Bronchial epithelial cell (primary cell): ENCODE measurements around the gene CD2BP2. TPM values are rescaled to one million over a fixed set of nuclear protein-coding genes. Genes with fewer than 3 reads are reported as not detected.

Experiments
- DNase-seq: peaks from one replicate; pipeline ENCODE4 v3.0.0-alpha.2; 2010; ENCODE audit warnings: low read depth
- FAIRE-seq: peaks from 2 replicates; lab custom pipeline; 2011; peaks lifted over from hg19 to GRCh38; lab: Jason Lieb, UNC
- H3K27me3 ChIP-seq: 2 replicates; pipeline ENCODE4 v1.5.1; 2011; ENCODE audit warnings: low read length; ENCODE audit not compliant: control insufficient read depth, insufficient read depth
- H3K36me3 ChIP-seq: 2 replicates; pipeline ENCODE4 v1.5.1; 2011; ENCODE audit warnings: low read length; ENCODE audit not compliant: control insufficient read depth, insufficient read depth
- H3K4me3 ChIP-seq: 2 replicates; pipeline ENCODE4 v1.5.1; 2011; ENCODE audit warnings: mild to moderate bottlenecking, low read depth, low read length, control low read depth
- total RNA-seq: library from RNA; depleted of rRNA; stranded (reverse); fragments of >200 nt; gene quantifications from 2 replicates; pipeline ENCODE4 v1.2.1, GENCODE V29; 2014
- TF ChIP-seq, protein P1 (sequence below): IDR thresholded peaks from 2 replicates; pipeline ENCODE4 v1.5.1; 2011; ENCODE audit warnings: mild to moderate bottlenecking, moderate library complexity, low read length, control low read depth, inconsistent platforms; ENCODE audit not compliant: insufficient read depth, severe bottlenecking

Gene CD2BP2
- total RNA-seq, 1 donor from 2014 or later, result 37.6 TPM

DNA sequence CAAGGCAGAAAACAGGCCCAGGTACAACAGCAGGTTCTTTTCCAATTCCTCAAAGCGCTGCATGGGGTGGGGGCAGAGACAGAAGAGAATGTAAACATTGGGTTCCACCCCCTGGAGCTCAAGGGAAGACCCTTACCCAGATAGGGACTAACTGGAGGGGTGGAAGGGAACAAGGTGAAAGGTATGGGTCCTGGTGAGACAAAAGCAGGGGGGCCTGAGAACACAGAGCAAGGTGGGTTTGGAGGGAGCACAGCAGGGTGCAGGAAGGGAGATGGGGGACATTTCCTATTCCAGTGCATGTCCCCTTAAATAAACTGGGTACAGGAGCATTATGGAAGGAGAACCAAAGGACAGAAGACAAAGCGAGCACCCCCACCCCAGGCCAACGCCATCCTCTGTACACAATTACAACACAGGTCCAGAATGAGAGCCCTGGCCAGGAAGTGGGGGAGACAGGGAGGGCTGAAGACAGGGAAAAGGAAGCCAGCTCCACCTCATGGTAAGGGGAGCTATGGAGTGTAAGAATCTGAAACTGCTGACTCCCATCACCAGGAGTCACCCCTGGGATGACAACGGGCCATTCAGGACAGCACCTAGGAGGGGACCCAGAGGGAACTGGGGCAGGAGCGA, 2.1 kb upstream of the CD2BP2 start:
- TF ChIP-seq, protein P1, sequence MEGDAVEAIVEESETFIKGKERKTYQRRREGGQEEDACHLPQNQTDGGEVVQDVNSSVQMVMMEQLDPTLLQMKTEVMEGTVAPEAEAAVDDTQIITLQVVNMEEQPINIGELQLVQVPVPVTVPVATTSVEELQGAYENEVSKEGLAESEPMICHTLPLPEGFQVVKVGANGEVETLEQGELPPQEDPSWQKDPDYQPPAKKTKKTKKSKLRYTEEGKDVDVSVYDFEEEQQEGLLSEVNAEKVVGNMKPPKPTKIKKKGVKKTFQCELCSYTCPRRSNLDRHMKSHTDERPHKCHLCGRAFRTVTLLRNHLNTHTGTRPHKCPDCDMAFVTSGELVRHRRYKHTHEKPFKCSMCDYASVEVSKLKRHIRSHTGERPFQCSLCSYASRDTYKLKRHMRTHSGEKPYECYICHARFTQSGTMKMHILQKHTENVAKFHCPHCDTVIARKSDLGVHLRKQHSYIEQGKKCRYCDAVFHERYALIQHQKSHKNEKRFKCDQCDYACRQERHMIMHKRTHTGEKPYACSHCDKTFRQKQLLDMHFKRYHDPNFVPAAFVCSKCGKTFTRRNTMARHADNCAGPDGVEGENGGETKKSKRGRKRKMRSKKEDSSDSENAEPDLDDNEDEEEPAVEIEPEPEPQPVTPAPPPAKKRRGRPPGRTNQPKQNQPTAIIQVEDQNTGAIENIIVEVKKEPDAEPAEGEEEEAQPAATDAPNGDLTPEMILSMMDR, result no peak
- DNase-seq (no peak), FAIRE-seq (no peak)
- Histone ChIP-seq H3K36me3 (peaks cover 13% of the 10 kb centered on the region), H3K27me3 (no peaks in the 10 kb centered on the region), H3K4me3 (no peak overlapping the region)

GRCh38 chr16:30356401-30357084, 1.4 kb upstream of the CD2BP2 start:
- H3K36me3 ChIP-seq, result peaks cover 13% of the 10 kb centered on the region
- no peaks in the 10 kb centered on the region for H3K27me3 ChIP-seq
- peak overlapping the region; percentile 90 for H3K4me3 ChIP-seq
- FAIRE-seq, result no peak
- no peak for DNase-seq
- TF ChIP-seq, protein P1, result no peak

DNA sequence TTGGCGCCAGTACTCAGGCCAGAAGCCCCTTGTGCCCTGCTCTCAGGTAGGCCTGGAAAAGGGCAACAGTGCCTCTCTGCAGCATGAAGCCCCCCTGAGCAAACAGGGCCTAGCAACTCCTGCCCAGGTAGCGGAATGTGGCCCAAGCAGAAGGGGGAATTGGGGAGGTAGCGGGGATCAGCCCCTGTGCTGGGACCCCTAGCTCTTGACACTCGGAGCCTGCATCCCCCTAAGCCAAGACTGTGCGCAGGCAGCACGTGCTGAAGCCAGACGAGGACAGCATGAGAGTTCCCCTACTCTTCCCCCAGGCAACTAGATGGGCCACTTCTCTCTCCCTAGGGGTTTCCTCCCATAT, 823 bp upstream of the CD2BP2 start:
- peaks cover 19% of the 10 kb centered on the region for H3K36me3 ChIP-seq
- TF ChIP-seq, protein P1, result no peak
- FAIRE-seq, result no peak

GRCh38 chr16:30354423-30355143, 525 bp downstream of the CD2BP2 start:
- FAIRE-seq, result no peak
- H3K36me3 ChIP-seq, result peaks cover 20% of the 10 kb centered on the region
- no peaks in the 10 kb centered on the region for H3K27me3 ChIP-seq
- TF ChIP-seq, protein P1, result no peak
- peak overlapping the region; percentile 90 for H3K4me3 ChIP-seq
- no peak for DNase-seq

More for the DNA sequence above, 823 bp upstream of the CD2BP2 start:
- Histone ChIP-seq H3K4me3 (peak overlapping the region; percentile 90), H3K27me3 (no peaks in the 10 kb centered on the region)
- DNase-seq, result no peak

GRCh38 chr16:30353438-30354129, 1.5 kb downstream of the CD2BP2 start:
- Histone ChIP-seq H3K27me3 (no peaks in the 10 kb centered on the region), H3K36me3 (peaks cover 20% of the 10 kb centered on the region), H3K4me3 (no peak overlapping the region)
- TF ChIP-seq, protein P1, result no peak
- DNase-seq (no peak), FAIRE-seq (no peak)
